Measurements from ENCODE around the gene TRA2A. TPM values are rescaled to one million over a fixed set of nuclear protein-coding genes. Genes with fewer than 3 reads are reported as not detected.
A peak's percentile ranks its signal among the peaks of the same experiment; 100 is the strongest.

The TRA2A gene
- total and polyA plus RNA-seq, 9 of the 15 experiments (the other 6 are each of a cell fraction or from before 2014, with no cell fraction given) = 22.7 to 210 (median 73.9) TPM

GRCh38 chr7:23469150-23469960 lies 62.4 kb downstream of the TRA2A start (continued):
- TF ChIP-seq PRDM10 (IDR thresholded peaks at IDR 0.05; ENCODE audit: partially characterized antibody) (no peak), MLLT1 (IDR thresholded peaks at IDR 0.05) (peak in 1 of 2 experiments; percentile 40; a peak in 1 of 4 replicates), CAMTA2 (CRISPR knock-in tag; conservative IDR thresholded peaks at IDR 0.05) (no peak), MCM3 (IDR thresholded peaks at IDR 0.05) (no peak), NUFIP1 (IDR thresholded peaks at IDR 0.05; ENCODE audit: partially characterized antibody) (no peak), ZNF217 (CRISPR knock-in tag; IDR thresholded peaks at IDR 0.05) (no peak), OTX1 (CRISPR knock-in tag; IDR thresholded peaks at IDR 0.05) (no peak), SUPT5H (IDR thresholded peaks at IDR 0.05) (0 out of 2 replicates have a peak, but pooled peaks have one; percentile 40), TAL1 (IDR thresholded peaks at IDR 0.05) (no peak), ZNF431 (CRISPR knock-in tag; IDR thresholded peaks at IDR 0.05) (peak; percentile 41; the same call in 1 of the 2 replicates), EP300 (IDR thresholded peaks at IDR 0.05; ENCODE audit: low read length) (no peak), PKNOX1 (IDR thresholded peaks at IDR 0.05) (no peak), CCNT2 (IDR thresholded peaks at IDR 0.05; ENCODE audit: borderline replicate concordance, extremely low read depth, insufficient read length, low read depth, low read length) (peak; percentile 18), ZNF282 (CRISPR knock-in tag; IDR thresholded peaks at IDR 0.05) (no peak), HDAC8 (tag; IDR thresholded peaks at IDR 0.05) (no peak), ZNF140 (CRISPR knock-in tag; IDR thresholded peaks at IDR 0.05) (no peak), MNT (conservative IDR thresholded peaks at IDR 0.05) (peak in 1 of 2 experiments; percentile 33; a peak in 2 of 4 replicates), ATF6 (CRISPR knock-in tag; IDR thresholded peaks at IDR 0.05) (no peak), MIER1 (IDR thresholded peaks at IDR 0.05; ENCODE audit: low read depth) (no peak)

Measured in K562 (cell line).